HEK293 (cell line): ENCODE data around the gene MAN2B2.

Source experiments
- CTCF ChIA-PET: fragments of 350-600 bp; formaldehyde crosslinking; extraction: SDS; loops from one replicate; lab custom pipeline; 2021; ENCODE audit warnings: antibody characterized with exemption; lab: Yijun Ruan, JAX
- POLR2A ChIA-PET: fragments of 300-600 bp; formaldehyde crosslinking; extraction: SDS; loops from one replicate; lab custom pipeline; 2020; ENCODE audit warnings: antibody characterized with exemption, inconsistent platforms; lab: Yijun Ruan, JAX
- H3K27ac ChIP-seq: fragments of 200-500 bp; sonication (Bioruptor generic); 2 replicates; pipeline ENCODE4 v1.5.1; 2014; ENCODE audit warnings: low read depth, low read length, control low read depth, inconsistent platforms; ENCODE audit errors: extremely low read depth
- H3K36me3 ChIP-seq, 2 experiments: fragments of 200-500 bp in 1 of 2; sonication (Bioruptor generic) in 1 of 2; 1 replicate in 1 of 2; 2 replicates in 1 of 2; pipeline ENCODE4 v1.5.1; 2014 to 2017; ENCODE audit warnings: inconsistent platforms in 2 of 2, low read length in 2 of 2; ENCODE audit not compliant: control insufficient read depth in 2 of 2, insufficient read depth in 1 of 2
- H3K4me1 ChIP-seq: fragments of 200-500 bp; sonication (Bioruptor generic); 2 replicates; pipeline ENCODE4 v1.5.1; 2014; ENCODE audit warnings: mild to moderate bottlenecking, low read length, inconsistent platforms; ENCODE audit not compliant: control insufficient read depth, insufficient read depth
- H3K4me3 ChIP-seq: 2 replicates; pipeline ENCODE4 v1.5.1; 2011; ENCODE audit warnings: low read depth, mild to moderate bottlenecking, control low read depth, low read length, moderate library complexity
- H3K9me3 ChIP-seq: fragments of 200-500 bp; sonication (Bioruptor generic); 2 replicates; pipeline ENCODE4 v1.5.1; 2014; ENCODE audit warnings: low read depth, low read length, inconsistent platforms; ENCODE audit not compliant: control insufficient read depth, insufficient read depth
- BCL11B ChIP-seq: fragments of 450-650 bp; formaldehyde crosslinking; IDR thresholded peaks from 2 replicates; pipeline ENCODE4 v1.5.1; 2016; ENCODE audit warnings: low read depth, missing biosample characterization, missing genetic modification characterization
- HOXD13 ChIP-seq: sonication (generic); formaldehyde crosslinking; IDR thresholded peaks from 2 replicates; pipeline ENCODE4 v1.8.0; 2022; ENCODE audit warnings: missing genetic modification reagents, borderline replicate concordance
- KLF1 ChIP-seq: fragments of 450-650 bp; formaldehyde crosslinking; IDR thresholded peaks from 2 replicates; pipeline ENCODE4 v1.5.1; 2016; ENCODE audit warnings: missing biosample characterization, missing genetic modification characterization
- KLF8 ChIP-seq: fragments of 450-650 bp; formaldehyde crosslinking; IDR thresholded peaks from 2 replicates; pipeline ENCODE4 v1.5.1; 2016; ENCODE audit warnings: missing biosample characterization, missing genetic modification characterization
- PRDM1 ChIP-seq: fragments of 450-650 bp; formaldehyde crosslinking; IDR thresholded peaks from 2 replicates; pipeline ENCODE4; 2016; ENCODE audit warnings: missing biosample characterization, missing genetic modification characterization
- PRDM2 ChIP-seq: fragments of 450-650 bp; formaldehyde crosslinking; IDR thresholded peaks from 2 replicates; pipeline ENCODE4 v1.5.1; 2016; ENCODE audit warnings: missing biosample characterization, missing genetic modification characterization, borderline replicate concordance
- RBAK ChIP-seq: fragments of 450-650 bp; formaldehyde crosslinking; IDR thresholded peaks from 2 replicates; pipeline ENCODE4 v1.5.1; 2016; ENCODE audit warnings: missing biosample characterization, missing genetic modification characterization
- REPIN1 ChIP-seq: fragments of 450-650 bp; formaldehyde crosslinking; IDR thresholded peaks from 2 replicates; pipeline ENCODE4 v1.5.1; 2017; ENCODE audit warnings: missing biosample characterization, missing genetic modification characterization, low read depth
- ZBTB7A ChIP-seq: fragments of 450-650 bp; formaldehyde crosslinking; IDR thresholded peaks from 2 replicates; pipeline ENCODE4 v1.5.1; 2016; ENCODE audit warnings: low read depth, missing biosample characterization, missing genetic modification characterization
- ZFHX2 ChIP-seq: fragments of 450-650 bp; formaldehyde crosslinking; conservative IDR thresholded peaks from 2 replicates; pipeline ENCODE4 v1.5.1; 2016; ENCODE audit warnings: missing biosample characterization, missing genetic modification characterization
- ZIC2 ChIP-seq: fragments of 450-650 bp; formaldehyde crosslinking; IDR thresholded peaks from 2 replicates; pipeline ENCODE4 v1.5.1; 2016; ENCODE audit warnings: missing biosample characterization, missing genetic modification characterization
- ZNF121 ChIP-seq: fragments of 450-650 bp; formaldehyde crosslinking; IDR thresholded peaks from 2 replicates; pipeline ENCODE4 v1.5.1; 2016; ENCODE audit warnings: missing biosample characterization, missing genetic modification characterization
- ZNF132 ChIP-seq: fragments of 450-650 bp; formaldehyde crosslinking; IDR thresholded peaks from 2 replicates; pipeline ENCODE4 v1.5.1; 2017; ENCODE audit warnings: missing biosample characterization, missing genetic modification characterization, borderline replicate concordance
- ZNF19 ChIP-seq: fragments of 450-650 bp; formaldehyde crosslinking; IDR thresholded peaks from 2 replicates; pipeline ENCODE4; 2016; ENCODE audit warnings: missing biosample characterization, missing genetic modification characterization, low read depth
- ZNF214 ChIP-seq: fragments of 450-650 bp; formaldehyde crosslinking; IDR thresholded peaks from 2 replicates; pipeline ENCODE4 v1.5.1; 2017; ENCODE audit warnings: missing biosample characterization, mild to moderate bottlenecking, missing genetic modification characterization, borderline replicate concordance
- ZNF23 ChIP-seq: fragments of 450-650 bp; formaldehyde crosslinking; IDR thresholded peaks from 2 replicates; pipeline ENCODE4 v1.5.1; 2016; ENCODE audit warnings: missing biosample characterization, missing genetic modification characterization, borderline replicate concordance
- ZNF324 ChIP-seq: fragments of 450-650 bp; formaldehyde crosslinking; IDR thresholded peaks from 2 replicates; pipeline ENCODE4 v1.5.1; 2016; ENCODE audit warnings: missing biosample characterization, missing genetic modification characterization
- ZNF398 ChIP-seq: fragments of 450-650 bp; formaldehyde crosslinking; IDR thresholded peaks from 2 replicates; pipeline ENCODE4 v1.5.1; 2017; ENCODE audit warnings: missing biosample characterization, missing genetic modification characterization
- ZNF629 ChIP-seq: fragments of 450-650 bp; formaldehyde crosslinking; IDR thresholded peaks from 2 replicates; pipeline ENCODE4 v1.5.1; 2017; ENCODE audit warnings: missing biosample characterization, missing genetic modification characterization
- ZNF660 ChIP-seq: fragments of 450-650 bp; IDR thresholded peaks from 2 replicates; pipeline ENCODE4 v1.5.1; 2018; ENCODE audit warnings: missing biosample characterization, mild to moderate bottlenecking, missing genetic modification characterization
- ZNF670 ChIP-seq: fragments of 450-650 bp; formaldehyde crosslinking; IDR thresholded peaks from 2 replicates; pipeline ENCODE4 v1.5.1; 2016; ENCODE audit warnings: missing biosample characterization, missing genetic modification characterization, low read depth
- ZXDB ChIP-seq: fragments of 450-650 bp; formaldehyde crosslinking; IDR thresholded peaks from 2 replicates; pipeline ENCODE4 v1.5.1; 2016; ENCODE audit warnings: missing biosample characterization, missing genetic modification characterization
- TF ChIP-seq, protein P1 (sequence below): fragments of 450-650 bp; formaldehyde crosslinking; IDR thresholded peaks from 2 replicates; pipeline ENCODE4 v1.5.1; 2016; ENCODE audit warnings: missing biosample characterization, missing genetic modification characterization
- TF ChIP-seq, protein P2 (sequence below): fragments of 450-650 bp; formaldehyde crosslinking; IDR thresholded peaks from 2 replicates; pipeline ENCODE4 v1.5.1; 2016; ENCODE audit warnings: missing biosample characterization, missing genetic modification characterization
- TF ChIP-seq, protein P3 (sequence below): fragments of 450-650 bp; formaldehyde crosslinking; IDR thresholded peaks from 2 replicates; pipeline ENCODE4 v1.5.1; 2017; ENCODE audit warnings: missing biosample characterization, missing genetic modification characterization

Gene MAN2B2

GRCh38 chr4:6640292-6641163 lies 65.5 kb downstream of the MAN2B2 start, which contains the start of gene MRFAP1:
MRFAP1 (plus strand) TSS chr4:6640685; CDS start chr4:6640863, 178 bp downstream.
- Histone ChIP-seq H3K4me3 (peak within 1 kb of the TSS; percentile 79), H3K27ac (peak within 1 kb of the TSS; percentile 89), H3K9me3 (no peaks in the 10 kb centered on the region), H3K36me3 (peaks cover 0 to 26% of the 10 kb centered on the region in 2 experiments; a peak in 1 of 3 replicates), H3K4me1 (no peaks in the 10 kb centered on the region)
- ChIA-PET POLR2A (interaction anchor here (0.7 to 2.0 kb wide), 6 partner anchors 11 to 1164 kb away, joined by 3 to 12 read pairs (median 4); partner anchors contain the start of gene GRPEL1), CTCF (interaction anchor here (0.9 kb wide), 1 partner anchor 438 kb away, joined by 3 read pairs; no protein-coding TSS in a partner anchor)
- TF ChIP-seq, protein P1, sequence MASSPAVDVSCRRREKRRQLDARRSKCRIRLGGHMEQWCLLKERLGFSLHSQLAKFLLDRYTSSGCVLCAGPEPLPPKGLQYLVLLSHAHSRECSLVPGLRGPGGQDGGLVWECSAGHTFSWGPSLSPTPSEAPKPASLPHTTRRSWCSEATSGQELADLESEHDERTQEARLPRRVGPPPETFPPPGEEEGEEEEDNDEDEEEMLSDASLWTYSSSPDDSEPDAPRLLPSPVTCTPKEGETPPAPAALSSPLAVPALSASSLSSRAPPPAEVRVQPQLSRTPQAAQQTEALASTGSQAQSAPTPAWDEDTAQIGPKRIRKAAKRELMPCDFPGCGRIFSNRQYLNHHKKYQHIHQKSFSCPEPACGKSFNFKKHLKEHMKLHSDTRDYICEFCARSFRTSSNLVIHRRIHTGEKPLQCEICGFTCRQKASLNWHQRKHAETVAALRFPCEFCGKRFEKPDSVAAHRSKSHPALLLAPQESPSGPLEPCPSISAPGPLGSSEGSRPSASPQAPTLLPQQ (tag by site-specific recombination), result peak; percentile 29; the same call in 1 of the 2 replicates
- TF ChIP-seq, protein P2, sequence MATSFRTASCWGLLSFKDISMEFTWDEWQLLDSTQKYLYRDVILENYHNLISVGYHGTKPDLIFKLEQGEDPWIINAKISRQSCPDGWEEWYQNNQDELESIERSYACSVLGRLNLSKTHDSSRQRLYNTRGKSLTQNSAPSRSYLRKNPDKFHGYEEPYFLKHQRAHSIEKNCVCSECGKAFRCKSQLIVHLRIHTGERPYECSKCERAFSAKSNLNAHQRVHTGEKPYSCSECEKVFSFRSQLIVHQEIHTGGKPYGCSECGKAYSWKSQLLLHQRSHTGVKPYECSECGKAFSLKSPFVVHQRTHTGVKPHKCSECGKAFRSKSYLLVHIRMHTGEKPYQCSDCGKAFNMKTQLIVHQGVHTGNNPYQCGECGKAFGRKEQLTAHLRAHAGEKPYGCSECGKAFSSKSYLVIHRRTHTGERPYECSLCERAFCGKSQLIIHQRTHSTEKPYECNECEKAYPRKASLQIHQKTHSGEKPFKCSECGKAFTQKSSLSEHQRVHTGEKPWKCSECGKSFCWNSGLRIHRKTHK (tag by site-specific recombination), result no peak
- TF ChIP-seq ZBTB7A (tag by site-specific recombination) (no peak), ZNF660 (tag by site-specific recombination) (0 out of 2 replicates have a peak, but pooled peaks have one; percentile 51), ZFHX2 (tag by site-specific recombination) (no peak; the same call in 1 of the 2 replicates), ZNF214 (tag by site-specific recombination) (no peak), ZNF629 (tag by site-specific recombination) (no peak), ZNF121 (tag by site-specific recombination) (no peak), ZNF324 (tag by site-specific recombination) (no peak), HOXD13 (no peak), RBAK (tag by site-specific recombination) (no peak), BCL11B (tag by site-specific recombination) (no peak), ZXDB (peak; percentile 13; the same call in 1 of the 2 replicates), ZIC2 (no peak), ZNF23 (tag by site-specific recombination) (no peak), ZNF670 (tag by site-specific recombination) (no peak), KLF8 (tag by site-specific recombination) (no peak), PRDM2 (tag by site-specific recombination) (no peak), ZNF19 (tag by site-specific recombination) (no peak), ZNF132 (tag by site-specific recombination) (no peak), PRDM1 (tag by site-specific recombination) (no peak), ZNF398 (tag by site-specific recombination) (no peak), REPIN1 (tag by site-specific recombination) (no peak), KLF1 (tag by site-specific recombination) (no peak)
- TF ChIP-seq, protein P3, sequence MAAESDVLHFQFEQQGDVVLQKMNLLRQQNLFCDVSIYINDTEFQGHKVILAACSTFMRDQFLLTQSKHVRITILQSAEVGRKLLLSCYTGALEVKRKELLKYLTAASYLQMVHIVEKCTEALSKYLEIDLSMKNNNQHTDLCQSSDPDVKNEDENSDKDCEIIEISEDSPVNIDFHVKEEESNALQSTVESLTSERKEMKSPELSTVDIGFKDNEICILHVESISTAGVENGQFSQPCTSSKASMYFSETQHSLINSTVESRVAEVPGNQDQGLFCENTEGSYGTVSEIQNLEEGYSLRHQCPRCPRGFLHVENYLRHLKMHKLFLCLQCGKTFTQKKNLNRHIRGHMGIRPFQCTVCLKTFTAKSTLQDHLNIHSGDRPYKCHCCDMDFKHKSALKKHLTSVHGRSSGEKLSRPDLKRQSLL (tag by site-specific recombination), result no peak; the same call in 1 of the 2 replicates
